ENCODE results near the gene PHACTR2. TPM values are rescaled to one million over a fixed set of nuclear protein-coding genes. Genes with fewer than 3 reads are reported as not detected.

PHACTR2 gene
- total and polyA plus RNA-seq, 2 of the 13 experiments (the other 11 are each of a cell fraction or from before 2014, with no cell fraction given) = 11.3 to 28.2 TPM

DNA sequence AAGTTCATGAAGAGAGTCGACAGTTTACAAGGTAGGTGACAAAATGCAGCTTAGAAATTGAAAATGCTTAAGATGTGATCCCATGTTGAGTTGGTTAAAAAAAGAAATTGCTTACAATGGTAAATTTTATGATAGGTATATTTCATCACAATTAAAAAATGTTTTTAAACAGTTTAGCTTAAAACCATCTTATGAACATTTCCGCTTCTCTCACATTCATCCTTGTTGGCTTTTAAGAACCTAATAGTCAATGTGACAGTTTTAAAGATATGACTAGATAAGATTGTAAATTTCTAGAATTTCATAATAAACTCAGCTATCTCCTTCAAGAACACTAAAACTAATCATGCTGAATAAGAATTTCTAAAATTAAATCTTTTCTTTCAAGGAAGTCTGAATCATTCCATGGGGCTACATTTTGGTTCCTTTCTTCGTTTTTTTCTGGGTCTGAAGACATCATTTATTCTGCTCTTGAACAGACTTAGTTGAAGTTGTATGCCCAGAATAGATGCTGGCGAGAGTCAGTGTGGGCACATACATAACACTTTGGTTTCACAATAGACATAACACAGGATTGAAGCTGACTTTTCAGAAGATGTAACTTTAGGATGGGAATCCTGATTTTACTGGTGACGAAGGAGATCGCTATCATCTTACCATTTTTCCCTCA lies 129.5 kb downstream of the PHACTR2 start (continued):
- TF ChIP-seq ZIK1 (CRISPR knock-in tag; IDR thresholded peaks at IDR 0.05; ENCODE audit: borderline replicate concordance, low read depth) (no peak), ZNF512 (CRISPR knock-in tag; IDR thresholded peaks at IDR 0.05) (no peak), ZNF296 (CRISPR knock-in tag; conservative IDR thresholded peaks at IDR 0.05) (no peak), PHF20 (CRISPR knock-in tag; IDR thresholded peaks at IDR 0.05) (no peak), HMG20B (CRISPR knock-in tag; conservative IDR thresholded peaks at IDR 0.05) (no peak), MAFK (conservative IDR thresholded peaks at IDR 0.05 in 1 of 2, IDR thresholded peaks at IDR 0.05 in 1 of 2; ENCODE audit: low read length in 2 of 2) (peak in 1 of 2 experiments; percentile 18; a peak in 1 of 4 replicates)
- TF ChIP-seq, protein P1, sequence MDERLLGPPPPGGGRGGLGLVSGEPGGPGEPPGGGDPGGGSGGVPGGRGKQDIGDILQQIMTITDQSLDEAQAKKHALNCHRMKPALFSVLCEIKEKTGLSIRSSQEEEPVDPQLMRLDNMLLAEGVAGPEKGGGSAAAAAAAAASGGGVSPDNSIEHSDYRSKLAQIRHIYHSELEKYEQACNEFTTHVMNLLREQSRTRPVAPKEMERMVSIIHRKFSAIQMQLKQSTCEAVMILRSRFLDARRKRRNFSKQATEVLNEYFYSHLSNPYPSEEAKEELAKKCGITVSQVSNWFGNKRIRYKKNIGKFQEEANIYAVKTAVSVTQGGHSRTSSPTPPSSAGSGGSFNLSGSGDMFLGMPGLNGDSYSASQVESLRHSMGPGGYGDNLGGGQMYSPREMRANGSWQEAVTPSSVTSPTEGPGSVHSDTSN (CRISPR knock-in tag; IDR thresholded peaks at IDR 0.05) = no peak

- Histone ChIP-seq H3K36me3 (replicated peaks in 1 of 2; ENCODE audit: control insufficient read depth in 1 of 2, insufficient read depth in 2 of 2, low read length in 2 of 2) (peaks cover 7 to 15% of the 10 kb centered on the region in 2 experiments; a peak in 4 of 5 replicates), H2AFZ (ENCODE audit: low read length) (no peak overlapping the region), H4K20me1 (ENCODE audit: insufficient read depth, low read length) (no peaks in the 10 kb centered on the region), H3K4me1 (ENCODE audit: insufficient read depth, low read length) (no peaks in the 10 kb centered on the region), H3K27ac (ENCODE audit: extremely low read length, insufficient read depth, low read length) (no peak overlapping the region), H3K79me2 (ENCODE audit: insufficient read depth, low read length) (no peaks in the 10 kb centered on the region), H3K9me3 (ENCODE audit: low read length) (no peaks in the 10 kb centered on the region), H3K4me3 (replicated peaks in 1 of 3; ENCODE audit: insufficient read depth in 1 of 3, low read depth in 2 of 3, low read length in 3 of 3) (no peak overlapping the region), H3K9ac (ENCODE audit: insufficient read depth, low read depth, low read length) (no peak overlapping the region), H3K4me2 (ENCODE audit: low read depth, low read length) (no peak overlapping the region), H3K27me3 (ENCODE audit: control insufficient read depth in 1 of 2, insufficient read depth in 2 of 2, low read length in 2 of 2) (no peaks in the 10 kb centered on the region; a peak in 1 of 5 replicates)
- no TSS peak for BruUV-seq (replicated peaks)
- intact Hi-C loops (cut with micrococcal nuclease; ENCODE audit: unreplicated experiment) = no loop called here
- DNase-seq (ENCODE audit: low spot score) (no peak), ATAC-seq (no peak), FAIRE-seq (no peak)
- in situ Hi-C loops (cut with HindIII; ENCODE audit: extremely low pct_ligation_motif_present, low pct_unique_long_range_greater_than_20kb) = no loop called here
- ChIA-PET CTCF (ENCODE audit: low intra/inter-chr PET ratio, low total read pairs) (no interaction called here), POLR2A (no interaction called here)
- TF ChIP-seq CEBPB (IDR thresholded peaks at IDR 0.05; ENCODE audit: borderline replicate concordance, low read depth, low read length) (peak; percentile 7; the same call in 1 of the 2 replicates), SSRP1 (CRISPR knock-in tag; IDR thresholded peaks at IDR 0.05) (no peak), ZNF572 (CRISPR knock-in tag; IDR thresholded peaks at IDR 0.05) (no peak), MAFK (conservative IDR thresholded peaks at IDR 0.05 in 1 of 2, IDR thresholded peaks at IDR 0.05 in 1 of 2; ENCODE audit: low read length in 2 of 2) (peak; percentile 39 to 76; a peak in 3 of 4 replicates), MAFF (IDR thresholded peaks at IDR 0.05; ENCODE audit: low read depth, low read length) (peak; percentile 45; the same call in 1 of the 2 replicates)
- 96% methylated on average over 2 of the region's 2 CpGs for WGBS (ENCODE audit: low lambda C conversion rate)
These were observed 133.0 kb downstream of the PHACTR2 start for GRCh38 chr6:143810745-143811144.

Data from HepG2 (cell line).